Endothelial cell of umbilical vein (primary cell): ENCODE data around the gene PDXDC1. TPM values are rescaled to one million over a fixed set of nuclear protein-coding genes. Genes with fewer than 3 reads are reported as not detected.

Source experiments
- BruUV-seq: library from RNA; stranded (reverse); fragments of 400-500 nt; replicated peaks from 2 replicates; lab custom pipeline; 2021; lab: Mats Ljungman, UMichigan
- CTCF ChIA-PET: fragments of 300-600, 350-600 bp; sonication (Branson Sonifier 250); formaldehyde crosslinking; loops from one replicate; lab custom pipeline; 2021; ENCODE audit warnings: antibody characterized with exemption, inconsistent platforms; lab: Charles Lee
- POLR2A ChIA-PET: fragments of 300-600, 350-600 bp; sonication (Branson Sonifier 250); formaldehyde crosslinking; loops from one replicate; lab custom pipeline; 2021; ENCODE audit warnings: antibody characterized with exemption, inconsistent platforms; lab: Charles Lee
- DNase-seq: peaks from one replicate; pipeline ENCODE4 v3.0.0-alpha.2; 2011; ENCODE audit warnings: low read depth, low spot score
- FAIRE-seq: peaks from 2 replicates; lab custom pipeline; 2011; peaks lifted over from hg19 to GRCh38; lab: Jason Lieb, UNC
- H2AFZ ChIP-seq: 2 replicates; pipeline ENCODE4 v1.6.0; 2012; ENCODE audit warnings: low read depth, low read length, control low read depth, inconsistent platforms
- H3K27ac ChIP-seq: 2 replicates; pipeline ENCODE4 v1.5.1; 2011; ENCODE audit warnings: low read depth, mild to moderate bottlenecking, control low read depth, low read length, moderate library complexity; ENCODE audit not compliant: insufficient read depth
- H3K27me3 ChIP-seq, 2 experiments: 2 replicates each; pipeline versions ENCODE4 v1.6.0 to v1.6.1; 2011; ENCODE audit warnings: low read length in 2 of 2, mixed read lengths in 1 of 2; ENCODE audit not compliant: control insufficient read depth in 2 of 2, insufficient read depth in 2 of 2
- H3K36me3 ChIP-seq, 2 experiments: 2 replicates in 1 of 2; 3 replicates in 1 of 2; pipeline ENCODE4 v1.5.1; 2011; ENCODE audit warnings: low read length in 2 of 2, mild to moderate bottlenecking in 1 of 2, moderate library complexity in 1 of 2; ENCODE audit not compliant: control insufficient read depth in 2 of 2, insufficient read depth in 2 of 2; ENCODE audit errors: extremely low read depth in 1 of 2
- H3K4me1 ChIP-seq: 3 replicates; pipeline ENCODE4 v1.5.1; 2011; ENCODE audit warnings: mild to moderate bottlenecking, low read length; ENCODE audit not compliant: control insufficient read depth, insufficient read depth; ENCODE audit errors: extremely low read depth
- H3K4me2 ChIP-seq: 2 replicates; pipeline ENCODE4 v1.6.1; 2011; ENCODE audit warnings: low read length, control low read depth, mixed read lengths; ENCODE audit not compliant: insufficient read depth
- H3K4me3 ChIP-seq, 3 experiments: fragments of 200-600 bp in 1 of 3; sonication (generic), shearing (Covaris generic) in 1 of 3; replicated peaks in 1 of 3; 2 replicates each; pipeline ENCODE4 v1.5.1; 2011 to 2016; ENCODE audit warnings: control low read depth in 3 of 3, low read length in 3 of 3, mild to moderate bottlenecking in 2 of 3, inconsistent platforms in 1 of 3, low read depth in 1 of 3, moderate library complexity in 1 of 3; ENCODE audit not compliant: insufficient read depth in 1 of 3
- H3K79me2 ChIP-seq: 2 replicates; pipeline ENCODE4 v1.6.0; 2012; ENCODE audit warnings: low read length, inconsistent platforms; ENCODE audit not compliant: control insufficient read depth, insufficient read depth
- H3K9ac ChIP-seq: replicated peaks from 2 replicates; pipeline ENCODE3; 2011; ENCODE audit warnings: low read length, control low read depth; ENCODE audit not compliant: insufficient read depth; ENCODE audit errors: extremely low read depth
- H3K9me1 ChIP-seq: replicated peaks from 3 replicates; pipeline ENCODE4 v1.6.0; 2011; ENCODE audit warnings: mild to moderate bottlenecking, low read length; ENCODE audit not compliant: control insufficient read depth, insufficient read depth; ENCODE audit errors: extremely low read depth
- H3K9me3 ChIP-seq: replicated peaks from 2 replicates; pipeline ENCODE4 v1.5.1; 2012; ENCODE audit warnings: low read length, inconsistent platforms; ENCODE audit not compliant: control insufficient read depth, insufficient read depth
- H4K20me1 ChIP-seq: replicated peaks from 2 replicates; pipeline ENCODE3; 2011; ENCODE audit warnings: mild to moderate bottlenecking, low read length; ENCODE audit not compliant: control insufficient read depth, insufficient read depth; ENCODE audit errors: extremely low read depth
- CTCF ChIP-seq, 2 donors: IDR thresholded peaks; 1 replicate in 1 of 2; 2 replicates in 1 of 2; pipeline ENCODE4 v1.5.1; 2011; ENCODE audit warnings: low read length in 2 of 2, mild to moderate bottlenecking in 2 of 2, moderate library complexity in 2 of 2, control low read depth in 1 of 2, inconsistent platforms in 1 of 2, low read depth in 1 of 2; ENCODE audit not compliant: insufficient read depth in 1 of 2; ENCODE audit errors: extremely low read depth in 1 of 2
- EZH2 ChIP-seq: IDR thresholded peaks from 2 replicates; pipeline ENCODE4 v1.6.1; 2012; ENCODE audit warnings: borderline replicate concordance, low read depth, mild to moderate bottlenecking, moderate library complexity, low read length, inconsistent platforms; ENCODE audit not compliant: severe bottlenecking
- FOS ChIP-seq: IDR thresholded peaks from 2 replicates; pipeline ENCODE4 v1.6.1; 2011; ENCODE audit warnings: mild to moderate bottlenecking, low read length, moderate library complexity, borderline replicate concordance; ENCODE audit not compliant: insufficient read depth
- GATA2 ChIP-seq: IDR thresholded peaks from 2 replicates; pipeline ENCODE4 v1.7.0; 2011; ENCODE audit warnings: low read depth, mild to moderate bottlenecking, moderate library complexity, mixed read lengths, low read length; ENCODE audit not compliant: insufficient read length, insufficient read depth
- JUN ChIP-seq: IDR thresholded peaks from 2 replicates; pipeline ENCODE4 v1.6.1; 2011; ENCODE audit warnings: borderline replicate concordance, low read depth; ENCODE audit not compliant: insufficient read length, insufficient read depth
- MAX ChIP-seq: IDR thresholded peaks from 2 replicates; pipeline ENCODE4 v1.6.1; 2011; ENCODE audit not compliant: insufficient read depth, insufficient read length
- MYC ChIP-seq: IDR thresholded peaks from one replicate; pipeline ENCODE4 v1.6.1; 2011; ENCODE audit warnings: mild to moderate bottlenecking, low read depth, low read length
- POLR2A ChIP-seq: IDR thresholded peaks from 2 replicates; pipeline ENCODE4 v1.6.1; 2012; ENCODE audit warnings: low read depth, mild to moderate bottlenecking, control low read depth, low read length
- POLR2AphosphoS5 ChIP-seq: IDR thresholded peaks from 2 replicates; pipeline ENCODE4 v1.6.1; 2012; ENCODE audit warnings: low read depth, mild to moderate bottlenecking, control low read depth, low read length, moderate library complexity; ENCODE audit not compliant: insufficient read depth
- dilution Hi-C: fragments of 300-500 bp; cut with MboI; formaldehyde crosslinking; loops from one replicate; pipeline ENCODE4 v1.15.0; 2019; ENCODE audit warnings: low sequenced_read_pairs; ENCODE audit not compliant: extremely low pct_ligation_motif_present
- intact Hi-C: fragments of 100-400 bp; cut with micrococcal nuclease; formaldehyde crosslinking; loops from one replicate; pipeline ENCODE4 v1.10.0; 2022
- polyA plus RNA-seq, 4 experiments: library from polyadenylated mRNA; depleted of rRNA in 3 of 4; stranded (reverse) in 3 of 4; unstranded in 1 of 4; fragments of >200 nt; gene quantifications; 2 replicates each; pipeline versions ENCODE4 v1.2.1 to v1.2.3, GENCODE V29; 2011 to 2012; ENCODE audit warnings: missing spikeins in 1 of 4
- total RNA-seq: library from RNA; stranded (reverse); gene quantifications from 2 replicates; pipeline ENCODE4 v1.2.3, GENCODE V29; 2021

PDXDC1 gene
- total and polyA plus RNA-seq, 2 donors (not counting 3 experiments of a cell fraction or from before 2014, with no cell fraction given) = 44.6 to 78.9 TPM

- CTCF ChIA-PET = interaction anchor here (0.6 to 1.1 kb wide), 2 partner anchors 9 to 19 kb away, joined by 3 read pairs; no protein-coding TSS in a partner anchor
- no peaks in the 10 kb centered on the region for H3K27me3 ChIP-seq
- H3K79me2 ChIP-seq = no peaks in the 10 kb centered on the region
- DNase-seq = no peak
- H3K4me2 ChIP-seq = no peak overlapping the region
- intact Hi-C loops (no loop called here), dilution Hi-C loops (no loop called here)
- no peak for TF ChIP-seq GATA2
- no peak for TF ChIP-seq MAX
- TF ChIP-seq EZH2 = no peak
- TF ChIP-seq CTCF (IDR thresholded peaks at IDR 0.05; ENCODE audit: extremely low read depth in 1 of 2, insufficient read depth in 1 of 2, low read depth in 1 of 2, low read length in 2 of 2) = no peak
- no peak for TF ChIP-seq FOS
- no peak for TF ChIP-seq MYC
- no peak for TF ChIP-seq POLR2AphosphoS5
- no peak for TF ChIP-seq JUN
- TF ChIP-seq POLR2A = no peak
- H3K4me3 ChIP-seq = no peak overlapping the region
- H3K36me3 ChIP-seq = peaks cover 25 to 59% of the 10 kb centered on the region in 2 experiments
- H4K20me1 ChIP-seq = no peaks in the 10 kb centered on the region
- H3K9ac ChIP-seq = no peak overlapping the region
- peaks cover 30% of the 10 kb centered on the region for H3K4me1 ChIP-seq
- H2AFZ ChIP-seq = no peak overlapping the region
- no peaks in the 10 kb centered on the region for H3K9me3 ChIP-seq
- POLR2A ChIA-PET = interaction anchor here (0.6 kb wide), 1 partner anchor 15 kb away, joined by 3 read pairs; no protein-coding TSS in a partner anchor
- no peak overlapping the region for H3K27ac ChIP-seq
- H3K9me1 ChIP-seq = no peaks in the 10 kb centered on the region
- TSS peak; percentile 34 for BruUV-seq
- no peak for FAIRE-seq
These were observed 62.9 kb downstream of the PDXDC1 start for GRCh38 chr16:15037745-15038144.
